IgD-negative memory B cell (primary cell): ENCODE data around the gene DRAXIN. TPM values are rescaled to one million over a fixed set of nuclear protein-coding genes. Genes with fewer than 3 reads are reported as not detected.
A peak's percentile ranks its signal among the peaks of the same experiment; 100 is the strongest.

Experiments used
- H3K27ac Mint-ChIP-seq, 3 donors: one replicate each; pipeline ENCODE4 v1.8.0; 2020 to 2022; ENCODE audit warnings: mild to moderate bottlenecking in 3 of 3, mixed read lengths in 3 of 3, moderate library complexity in 1 of 3
- H3K27me3 Mint-ChIP-seq: one replicate; pipeline ENCODE4 v1.8.0; 2021; ENCODE audit warnings: mixed read lengths
- H3K36me3 Mint-ChIP-seq: one replicate; pipeline ENCODE4 v1.8.0; 2020; ENCODE audit warnings: mild to moderate bottlenecking, mixed read lengths
- H3K4me1 Mint-ChIP-seq, 3 donors: one replicate each; pipeline ENCODE4 v1.8.0; 2020 to 2022; ENCODE audit warnings: mixed read lengths in 3 of 3, mild to moderate bottlenecking in 1 of 3
- H3K4me3 Mint-ChIP-seq, 4 donors: one replicate each; pipeline ENCODE4 v1.8.0; 2020 to 2022; ENCODE audit warnings: mild to moderate bottlenecking in 4 of 4, mixed read lengths in 4 of 4, moderate library complexity in 3 of 4
- H3K9me3 Mint-ChIP-seq, 3 donors: one replicate each; pipeline ENCODE4 v1.8.0; 2020 to 2021; ENCODE audit warnings: mixed read lengths in 3 of 3, mild to moderate bottlenecking in 1 of 3
- polyA plus RNA-seq: library from polyadenylated mRNA; unstranded; fragments of 300-500 nt; fragmentation: Illumina TruSeq; gene quantifications from one replicate; pipeline ENCODE4 v1.2.3, GENCODE V29; 2021

Gene DRAXIN
- polyA plus RNA-seq, 1 donor from 2014 or later, result 0.13 TPM

DNA sequence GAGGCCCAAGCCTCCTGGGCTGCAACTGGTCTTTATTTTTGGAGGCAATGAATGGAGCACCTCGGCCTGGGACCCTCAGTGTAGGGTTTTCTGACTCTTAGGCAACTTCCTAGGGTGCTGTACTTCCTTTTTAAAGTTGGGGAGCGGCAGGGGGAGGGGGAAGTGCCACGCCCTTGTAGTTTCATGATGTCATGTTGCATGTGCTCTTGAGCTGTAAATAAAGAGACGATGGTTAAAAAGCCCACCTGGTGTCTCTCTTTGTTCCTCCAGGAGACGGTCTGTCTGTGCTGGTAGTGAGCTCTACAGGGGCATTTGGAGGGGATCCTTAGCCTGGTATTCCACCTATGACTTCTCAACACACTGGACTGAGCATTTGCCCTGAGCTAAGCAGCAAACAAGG, 34.1 kb downstream of the DRAXIN start:
- H3K27ac Mint-ChIP-seq, result no peak overlapping the region
- no peaks in the 10 kb centered on the region for H3K9me3 Mint-ChIP-seq
- H3K36me3 Mint-ChIP-seq, result no peaks in the 10 kb centered on the region
- no peaks in the 10 kb centered on the region for H3K27me3 Mint-ChIP-seq
- H3K4me1 Mint-ChIP-seq, result peaks cover 12 to 17% (median 15%) of the 10 kb centered on the region in 3 donors
- peak overlapping the region in 2 of 4 donors; percentile 26 to 68 for H3K4me3 Mint-ChIP-seq

DNA sequence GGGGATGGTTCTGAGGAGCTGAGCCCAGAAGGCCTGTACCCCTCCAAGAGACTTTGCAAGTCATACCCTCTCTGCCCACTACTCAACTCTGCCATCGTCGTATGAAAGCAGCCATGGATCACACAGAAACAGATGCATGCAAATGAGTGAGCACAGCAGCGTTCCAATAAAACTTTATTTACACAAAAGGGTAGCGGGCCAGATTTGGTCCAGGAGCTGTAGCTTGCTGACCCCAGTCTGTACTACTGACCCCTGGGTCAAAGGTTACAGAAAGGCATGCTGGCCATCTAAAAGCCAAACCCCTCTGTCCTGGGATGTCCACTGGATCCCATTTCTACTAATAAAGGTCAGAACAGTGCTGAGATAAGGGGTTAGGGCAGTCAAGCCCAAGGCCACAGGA, 35.6 kb downstream of the DRAXIN start:
- H3K27ac Mint-ChIP-seq, result no peak overlapping the region
- peaks cover 16 to 25% (median 23%) of the 10 kb centered on the region in 3 donors for H3K4me1 Mint-ChIP-seq
- H3K4me3 Mint-ChIP-seq, result peak overlapping the region in 1 of 4 donors; percentile 65
- no peaks in the 10 kb centered on the region for H3K36me3 Mint-ChIP-seq
- H3K27me3 Mint-ChIP-seq, result no peaks in the 10 kb centered on the region
- H3K9me3 Mint-ChIP-seq, result no peaks in the 10 kb centered on the region

DNA sequence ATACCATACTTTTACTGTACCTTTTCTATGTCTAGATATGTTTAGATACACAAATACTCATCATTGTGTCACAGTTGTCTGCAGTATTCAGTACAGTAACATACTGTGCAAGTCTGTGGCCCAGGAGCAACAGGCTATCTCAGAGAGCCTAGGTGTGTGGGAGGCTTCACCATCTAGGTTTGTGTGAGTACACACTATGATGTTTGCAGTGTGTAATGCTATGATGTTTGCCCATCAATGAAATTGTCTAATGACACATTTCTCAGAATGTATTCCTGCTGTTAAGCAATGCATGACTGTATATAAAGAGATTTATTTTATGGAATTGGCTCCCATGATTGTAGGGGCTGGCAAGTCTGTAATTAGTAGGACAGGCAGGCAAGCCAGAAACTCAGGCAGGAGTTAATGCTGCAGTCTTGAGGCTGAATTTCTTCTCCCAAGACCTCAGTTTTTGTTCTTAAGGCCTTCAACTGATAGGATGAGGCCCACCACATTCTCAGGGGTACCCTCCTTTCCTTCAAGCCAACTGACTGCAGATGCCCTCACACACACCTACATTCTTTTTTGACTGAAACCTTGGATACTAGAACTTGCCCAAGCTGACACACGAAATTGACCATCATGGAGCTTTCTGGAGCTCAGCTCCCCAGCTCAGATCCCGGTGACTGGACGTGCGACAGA, 36.8 kb downstream of the DRAXIN start:
- no peaks in the 10 kb centered on the region for H3K27me3 Mint-ChIP-seq
- H3K4me1 Mint-ChIP-seq, result peaks cover 17 to 25% (median 23%) of the 10 kb centered on the region in 3 donors
- no peaks in the 10 kb centered on the region for H3K36me3 Mint-ChIP-seq
- no peak overlapping the region for H3K27ac Mint-ChIP-seq
- H3K9me3 Mint-ChIP-seq, result no peaks in the 10 kb centered on the region
- no peak overlapping the region for H3K4me3 Mint-ChIP-seq

DNA sequence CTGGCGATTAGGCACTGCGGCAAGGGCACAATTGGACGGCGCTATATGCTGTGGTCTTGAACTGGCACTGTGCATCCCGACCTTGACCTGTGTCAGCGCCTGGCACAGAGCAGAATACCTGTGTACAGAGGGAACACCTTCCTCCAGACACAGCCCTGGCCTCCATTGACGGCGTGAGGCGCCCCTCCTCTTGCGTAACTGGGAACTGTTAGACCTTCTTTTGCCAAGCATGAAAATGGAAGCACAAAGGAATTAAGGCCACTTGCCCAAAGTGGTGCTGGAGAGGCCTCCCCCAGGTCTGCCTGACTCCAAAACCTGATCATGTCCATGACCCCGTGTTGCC, 37.6 kb downstream of the DRAXIN start:
- H3K27ac Mint-ChIP-seq, result no peak overlapping the region
- peaks cover 17 to 25% (median 23%) of the 10 kb centered on the region in 3 donors for H3K4me1 Mint-ChIP-seq
- no peaks in the 10 kb centered on the region for H3K27me3 Mint-ChIP-seq
- no peaks in the 10 kb centered on the region for H3K36me3 Mint-ChIP-seq
- no peaks in the 10 kb centered on the region for H3K9me3 Mint-ChIP-seq
- peak overlapping the region in 1 of 4 donors; percentile 65 for H3K4me3 Mint-ChIP-seq

DNA sequence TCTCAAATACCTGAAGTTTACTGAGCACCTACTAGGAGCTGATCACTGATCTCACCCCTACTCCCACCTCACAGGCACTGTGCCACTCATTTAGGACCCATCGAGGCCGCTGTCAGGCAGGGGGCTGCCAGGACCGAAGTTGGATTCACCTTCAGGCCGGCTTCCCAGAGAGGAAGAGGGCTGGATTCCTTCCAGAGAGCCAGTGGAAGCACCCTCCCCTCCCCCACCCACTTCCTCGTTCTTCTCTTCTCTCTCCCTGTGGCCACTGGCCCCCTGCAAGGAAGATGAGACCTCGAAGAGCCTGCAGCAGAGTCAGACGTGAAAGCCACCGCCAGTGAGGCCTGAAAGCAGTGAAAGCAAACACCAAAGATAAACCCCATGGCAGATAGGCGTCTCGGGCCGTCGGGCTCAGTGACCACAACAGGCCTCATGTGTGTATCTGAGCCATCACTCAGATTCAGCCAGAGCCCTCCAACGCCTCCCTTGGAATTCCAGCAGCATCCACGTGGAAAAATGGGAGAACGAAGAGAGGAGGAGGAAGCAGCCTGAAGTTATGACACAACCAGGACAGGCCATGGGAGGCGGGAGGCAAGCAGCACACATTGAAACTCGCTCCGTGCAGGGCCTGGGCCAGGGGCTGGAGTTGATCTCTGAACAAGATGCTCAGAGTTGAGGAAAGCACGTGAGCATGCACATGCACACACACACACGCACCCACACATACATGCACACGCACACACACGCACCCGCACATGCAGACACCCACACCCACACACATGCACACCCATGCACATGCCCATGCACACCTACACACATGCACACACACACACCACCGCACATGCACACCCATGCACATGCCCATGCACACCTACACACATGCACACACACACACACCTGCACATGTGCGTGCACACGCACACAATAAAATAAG, 38.3 kb downstream of the DRAXIN start:
- H3K36me3 Mint-ChIP-seq, result no peaks in the 10 kb centered on the region
- peak overlapping the region in 2 of 3 donors; percentile 44 to 76 for H3K27ac Mint-ChIP-seq
- no peaks in the 10 kb centered on the region for H3K27me3 Mint-ChIP-seq
- no peaks in the 10 kb centered on the region for H3K9me3 Mint-ChIP-seq
- H3K4me1 Mint-ChIP-seq, result peaks cover 17 to 25% (median 25%) of the 10 kb centered on the region in 3 donors
- peak overlapping the region; percentile 64 to 93 (median 84) for H3K4me3 Mint-ChIP-seq

DNA sequence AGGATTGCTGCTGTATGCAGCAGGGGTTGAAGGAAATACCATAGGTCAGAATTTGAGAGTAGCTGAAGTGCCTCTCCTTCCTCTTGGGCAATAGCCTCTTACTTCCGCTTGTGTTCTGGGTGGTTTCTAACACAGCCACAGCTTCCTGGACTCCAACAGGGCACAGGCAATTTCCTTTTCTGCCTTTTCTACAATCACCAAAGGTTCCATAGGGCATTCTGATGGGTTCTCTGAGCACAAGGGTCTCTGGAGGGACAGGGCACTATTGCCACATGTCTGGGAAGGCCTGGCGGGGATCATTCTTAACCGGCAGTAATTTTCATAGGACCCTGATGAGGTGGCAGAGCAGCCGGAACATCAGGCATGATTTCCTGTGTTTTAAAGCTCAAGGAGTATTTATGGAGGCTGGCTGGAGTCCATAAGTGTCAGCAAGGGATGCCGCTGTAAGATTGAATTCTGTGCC, 39.0 kb downstream of the DRAXIN start:
- Mint-ChIP-seq H3K27me3 (no peaks in the 10 kb centered on the region), H3K9me3 (no peaks in the 10 kb centered on the region), H3K4me1 (peaks cover 14 to 26% (median 25%) of the 10 kb centered on the region in 3 donors), H3K4me3 (peak overlapping the region; percentile 64 to 93 (median 84)), H3K27ac (peak overlapping the region; percentile 44 to 87 (median 76)), H3K36me3 (no peaks in the 10 kb centered on the region)

DNA sequence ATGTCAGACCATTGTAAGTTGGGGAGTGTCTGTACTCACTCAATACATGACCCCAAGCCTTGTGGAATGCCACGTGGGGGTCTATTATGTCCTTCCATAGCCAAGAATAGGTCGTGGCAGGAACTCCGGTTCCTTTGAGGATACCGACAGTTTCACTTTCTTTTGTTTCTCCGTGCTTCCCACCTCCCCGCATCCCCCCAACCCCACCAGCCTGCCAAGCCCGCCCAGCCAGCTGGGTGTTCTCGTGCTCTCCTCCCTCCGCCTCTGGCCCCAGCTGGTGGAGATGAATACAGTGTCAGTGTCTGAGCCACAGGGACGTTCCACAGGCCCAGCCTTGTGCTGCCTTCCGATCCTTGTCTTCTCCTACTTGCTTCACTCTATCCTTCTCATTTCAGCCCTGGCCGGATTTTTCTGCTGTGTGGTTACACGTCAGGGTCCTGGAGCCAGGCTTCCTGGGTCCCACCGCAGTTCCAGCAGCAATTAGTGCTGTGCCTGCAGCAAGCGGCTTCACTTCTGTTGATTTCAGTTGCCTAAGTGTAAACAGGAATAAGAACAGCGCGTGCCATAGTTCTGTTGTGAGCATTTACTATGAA, 40.3 kb downstream of the DRAXIN start:
- H3K27me3 Mint-ChIP-seq, result no peaks in the 10 kb centered on the region
- H3K36me3 Mint-ChIP-seq, result no peaks in the 10 kb centered on the region
- no peaks in the 10 kb centered on the region for H3K9me3 Mint-ChIP-seq
- peak overlapping the region in 2 of 3 donors; percentile 46 to 76 for H3K27ac Mint-ChIP-seq
- H3K4me3 Mint-ChIP-seq, result peak overlapping the region; percentile 62 to 91 (median 82)
- peaks cover 18 to 22% (median 20%) of the 10 kb centered on the region in 3 donors for H3K4me1 Mint-ChIP-seq

DNA sequence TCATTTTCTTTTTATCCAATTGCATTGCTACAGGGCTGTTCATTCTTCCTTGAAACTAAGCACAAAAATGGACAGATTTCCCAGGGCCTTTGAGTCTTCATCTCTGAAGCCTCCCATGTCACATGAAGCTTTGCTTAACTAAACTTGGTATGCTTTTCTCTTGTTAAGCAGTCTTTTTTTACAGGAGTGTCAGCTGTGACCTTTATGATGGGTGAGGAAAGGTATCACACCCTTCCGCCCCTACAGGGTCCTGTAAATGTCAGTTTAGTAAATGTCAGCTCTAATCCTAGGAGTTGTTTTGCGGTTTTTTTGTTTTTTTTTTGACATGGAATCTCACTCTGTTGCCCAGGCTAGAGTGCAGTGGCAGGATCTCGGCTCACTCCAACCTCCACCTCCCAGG, 41.8 kb downstream of the DRAXIN start:
- Mint-ChIP-seq H3K4me3 (peak overlapping the region in 1 of 4 donors; percentile 57), H3K27ac (no peak overlapping the region), H3K9me3 (no peaks in the 10 kb centered on the region), H3K27me3 (no peaks in the 10 kb centered on the region), H3K36me3 (no peaks in the 10 kb centered on the region), H3K4me1 (peaks cover 24 to 32% (median 30%) of the 10 kb centered on the region in 3 donors)

DNA sequence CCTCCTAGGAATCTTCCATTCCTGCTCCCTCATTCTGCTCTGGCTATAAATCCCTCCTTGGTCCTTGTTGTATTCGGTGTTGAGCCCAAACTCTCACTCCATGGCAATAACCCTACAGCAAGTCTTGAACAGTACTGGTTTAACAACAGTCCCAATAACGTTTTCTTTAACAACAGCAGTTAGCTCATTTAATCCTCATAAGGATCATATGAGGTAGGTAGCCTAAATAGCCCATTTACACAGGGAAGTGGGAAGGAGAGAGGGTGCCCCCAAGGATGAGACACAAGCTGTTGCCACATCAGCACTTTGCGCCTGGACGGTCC, 44.0 kb downstream of the DRAXIN start:
- Mint-ChIP-seq H3K9me3 (no peaks in the 10 kb centered on the region), H3K27ac (peak overlapping the region; percentile 67 to 93 (median 90)), H3K4me3 (peak overlapping the region; percentile 96 to 99 (median 97)), H3K4me1 (peaks cover 19 to 32% (median 29%) of the 10 kb centered on the region in 3 donors), H3K36me3 (no peaks in the 10 kb centered on the region), H3K27me3 (no peaks in the 10 kb centered on the region)

DNA sequence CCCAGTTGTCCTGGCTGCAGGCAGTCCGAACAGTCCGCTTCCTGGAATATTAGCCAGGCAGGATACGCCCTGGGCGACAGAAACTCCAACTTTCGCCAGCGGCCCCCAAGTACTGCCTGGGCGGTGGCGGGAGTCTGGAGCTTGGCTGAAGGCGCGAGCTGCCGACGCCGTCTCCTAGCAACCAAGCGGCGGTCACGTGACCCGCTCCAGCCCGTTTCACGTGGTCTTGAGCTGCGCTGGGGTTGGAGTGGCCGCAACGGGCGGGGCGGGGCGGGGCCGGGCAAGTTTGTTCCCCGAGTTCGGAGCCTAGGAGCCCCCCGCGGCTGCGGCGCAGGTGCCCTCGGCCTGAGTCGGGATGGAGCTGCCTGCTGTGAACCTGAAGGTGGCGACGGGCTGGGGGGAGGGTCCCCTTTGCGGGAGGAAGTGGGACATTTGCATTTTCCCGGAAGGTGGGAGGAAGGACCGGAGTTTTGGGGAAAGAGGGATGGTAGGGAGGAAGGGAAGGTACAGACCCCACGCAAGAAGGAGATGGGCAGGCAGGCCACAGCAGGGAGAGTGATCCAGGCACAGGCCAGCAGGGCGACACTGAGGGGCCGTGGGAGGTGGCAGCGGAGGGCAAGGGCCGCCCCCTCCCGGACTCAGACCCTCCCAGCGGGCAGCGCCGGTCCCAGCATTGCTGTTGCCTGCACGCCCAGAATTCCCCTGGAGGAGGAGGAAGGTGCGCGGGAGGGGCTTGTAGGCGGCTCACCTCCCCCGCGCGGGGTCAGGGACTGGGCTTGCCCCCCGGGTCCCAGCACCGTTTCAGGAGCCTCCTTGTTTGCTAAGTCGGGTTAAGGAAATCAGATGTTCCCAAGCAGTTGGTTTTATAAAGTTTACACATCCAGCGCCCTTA, 44.6 kb downstream of the DRAXIN start, which contains the start of gene AGTRAP:
Gene AGTRAP, plus strand, starts transcription at position 283 of the 892 bp plus-strand sequence. Its CDS starts 73 bp downstream, at position 356.
- Mint-ChIP-seq H3K4me1 (peaks cover 23 to 36% (median 33%) of the 10 kb centered on the region in 3 donors), H3K4me3 (peak within 1 kb of the TSS; percentile 96 to 99 (median 97)), H3K27ac (peak within 1 kb of the TSS; percentile 67 to 93 (median 90)), H3K9me3 (no peaks in the 10 kb centered on the region), H3K27me3 (no peaks in the 10 kb centered on the region), H3K36me3 (no peaks in the 10 kb centered on the region)

DNA sequence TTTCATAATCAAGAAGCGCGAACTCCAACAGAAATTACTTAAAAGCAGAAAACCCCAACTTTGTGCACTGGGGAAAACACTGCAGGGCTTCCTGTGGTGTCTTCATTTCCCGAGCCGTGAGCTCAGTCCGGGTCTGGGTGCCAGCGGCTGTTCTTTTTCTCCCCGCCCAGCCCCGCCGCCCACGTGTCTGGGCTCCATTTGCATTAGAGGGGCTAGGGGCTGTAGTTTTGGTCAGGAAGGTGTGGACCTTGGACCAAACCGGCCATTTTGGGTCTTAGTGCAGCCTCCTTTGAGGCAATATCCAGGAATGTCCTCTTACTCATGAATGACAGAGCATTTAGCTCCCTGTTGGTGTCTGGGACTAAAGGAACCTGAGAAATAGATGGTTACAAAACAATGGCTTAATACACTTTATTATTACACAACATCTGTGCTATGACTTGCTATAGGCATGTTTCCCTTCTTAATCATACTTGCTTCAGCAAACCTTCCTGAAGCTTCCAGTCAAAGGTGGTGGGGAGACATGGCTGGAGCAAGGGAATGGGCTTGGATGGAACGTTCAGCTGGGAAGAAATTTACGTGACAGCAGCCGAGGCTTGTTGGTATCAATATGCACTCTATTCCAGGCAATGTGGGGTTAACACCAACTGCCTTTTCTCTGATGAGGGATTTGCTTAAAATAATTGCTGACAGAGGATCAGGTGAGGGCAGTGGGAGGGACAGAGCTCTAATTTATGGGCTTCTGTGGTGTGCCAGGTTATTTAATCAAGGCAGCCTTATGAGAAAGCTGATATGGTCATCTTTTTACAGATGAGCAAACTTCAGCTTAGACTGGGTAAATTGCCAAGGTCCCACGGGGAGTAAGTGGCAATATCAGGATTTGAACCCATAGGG, 45.5 kb downstream of the DRAXIN start:
- Mint-ChIP-seq H3K27me3 (no peaks in the 10 kb centered on the region), H3K9me3 (no peaks in the 10 kb centered on the region), H3K27ac (peak overlapping the region; percentile 50 to 67 (median 63)), H3K4me3 (peak overlapping the region; percentile 96 to 99 (median 97)), H3K36me3 (peaks cover 2% of the 10 kb centered on the region), H3K4me1 (peaks cover 18 to 34% (median 28%) of the 10 kb centered on the region in 3 donors)

DNA sequence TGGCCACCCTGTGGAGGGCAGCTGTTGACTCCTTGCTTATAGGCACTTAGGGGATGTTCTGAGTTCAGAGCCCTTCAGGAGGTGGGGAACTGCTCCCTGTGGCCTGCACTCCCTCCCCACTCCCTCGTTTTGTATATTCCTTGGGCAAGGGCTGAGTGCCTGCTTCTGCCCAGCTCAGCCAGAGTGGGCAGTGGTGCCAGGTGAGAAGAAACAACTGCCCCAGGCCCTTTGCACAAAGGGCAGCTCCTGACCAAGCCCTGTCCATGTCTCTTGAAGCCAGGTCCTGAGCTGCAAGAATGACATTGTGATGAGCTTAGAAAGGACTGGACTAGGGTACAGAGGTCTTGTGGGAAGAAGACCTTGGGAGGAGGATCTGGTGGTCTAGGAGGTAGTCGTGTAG, 46.6 kb downstream of the DRAXIN start:
- peaks cover 2% of the 10 kb centered on the region for H3K36me3 Mint-ChIP-seq
- peak overlapping the region in 2 of 3 donors; percentile 9 to 57 for H3K27ac Mint-ChIP-seq
- H3K4me1 Mint-ChIP-seq, result peaks cover 19 to 37% (median 31%) of the 10 kb centered on the region in 3 donors
- H3K27me3 Mint-ChIP-seq, result no peaks in the 10 kb centered on the region
- peak overlapping the region in 2 of 4 donors; percentile 97 to 99 for H3K4me3 Mint-ChIP-seq
- no peaks in the 10 kb centered on the region for H3K9me3 Mint-ChIP-seq

DNA sequence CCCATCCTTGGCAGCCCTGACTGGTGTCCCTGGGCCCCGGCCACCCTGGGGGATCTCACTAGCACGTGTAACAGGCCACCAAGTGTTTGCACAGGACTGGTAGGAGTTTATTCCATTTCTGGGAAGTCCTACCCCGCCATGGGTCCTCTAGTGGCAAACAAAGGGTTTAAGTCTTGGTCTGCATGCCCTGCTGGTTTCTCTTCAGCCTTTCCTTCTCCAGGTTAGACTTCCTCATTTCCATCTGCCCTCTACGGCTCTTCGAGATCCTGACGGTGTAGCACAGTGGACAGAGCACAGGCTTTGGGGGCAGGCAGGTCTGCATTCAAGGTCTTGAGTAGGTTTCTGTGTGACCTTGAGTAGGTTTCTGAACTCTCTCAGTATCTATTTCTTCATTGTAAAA, 47.3 kb downstream of the DRAXIN start:
- Mint-ChIP-seq H3K27ac (peak overlapping the region in 1 of 3 donors; percentile 82), H3K27me3 (no peaks in the 10 kb centered on the region), H3K4me3 (peak overlapping the region in 2 of 4 donors; percentile 65 to 99), H3K4me1 (peaks cover 19 to 37% (median 31%) of the 10 kb centered on the region in 3 donors), H3K9me3 (no peaks in the 10 kb centered on the region), H3K36me3 (peaks cover 2% of the 10 kb centered on the region)
